Measurements from ENCODE around the gene TFAM.

DNA sequence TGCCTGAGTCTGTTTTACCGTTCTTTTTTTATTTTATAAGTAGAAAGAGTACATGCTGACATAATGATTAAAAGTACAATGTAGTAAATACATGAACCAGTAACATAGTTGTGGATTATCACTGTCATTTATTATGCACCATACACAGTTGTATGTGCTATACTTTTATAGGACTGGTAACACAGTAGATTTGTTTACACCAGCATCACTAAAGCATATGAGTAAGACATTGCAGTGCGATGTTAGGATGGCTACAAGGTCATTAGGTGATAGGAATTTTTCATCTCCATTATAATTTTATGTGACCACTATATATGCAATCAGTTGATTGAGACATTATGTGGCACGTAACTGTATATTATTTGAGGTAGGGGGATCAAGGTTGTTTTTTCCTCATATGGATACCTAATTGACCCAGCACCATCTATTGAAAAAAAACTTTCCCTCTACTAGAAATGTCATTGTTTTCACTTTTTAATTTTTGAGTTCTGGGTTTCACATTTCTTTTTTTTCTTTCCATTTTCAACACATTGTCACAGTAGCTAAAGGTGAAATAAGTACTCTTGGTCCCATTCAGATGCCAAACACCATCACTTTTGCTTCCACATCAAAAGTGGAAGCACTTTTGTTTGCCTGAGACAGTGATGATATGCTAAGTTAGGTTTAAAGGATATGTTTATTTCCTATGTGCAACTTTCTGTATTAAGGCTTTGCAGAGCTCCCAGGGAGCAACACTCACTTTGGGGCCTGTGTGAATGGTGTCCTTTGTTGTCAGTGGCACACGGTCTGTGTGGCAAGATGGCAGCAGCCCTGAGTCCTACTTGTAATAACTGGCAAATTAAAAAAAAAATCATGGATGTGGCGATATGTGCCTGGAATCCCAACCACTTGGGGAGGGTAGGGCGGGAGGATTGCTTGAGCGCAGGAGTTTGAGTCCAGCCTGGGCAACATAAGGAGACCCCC, 33.3 kb upstream of the TFAM start:
- TF ChIP-seq YY1 (IDR thresholded peaks at IDR 0.05; ENCODE audit: insufficient read depth, insufficient read length) = no peak
- TF ChIP-seq ZNF274 (IDR thresholded peaks at IDR 0.05; ENCODE audit: low read depth, low read length) = no peak
- TF ChIP-seq SUZ12 (IDR thresholded peaks at IDR 0.05; ENCODE audit: extremely low read depth, insufficient read depth, insufficient read length) = no peak

Data from NT2/D1 (cell line).